ENCODE data around the gene POLN. TPM values are rescaled to one million over a fixed set of nuclear protein-coding genes. Genes with fewer than 3 reads are reported as not detected.

POLN gene
- total RNA-seq, 1 donor from 2014 or later, result 7.7 TPM

DNA sequence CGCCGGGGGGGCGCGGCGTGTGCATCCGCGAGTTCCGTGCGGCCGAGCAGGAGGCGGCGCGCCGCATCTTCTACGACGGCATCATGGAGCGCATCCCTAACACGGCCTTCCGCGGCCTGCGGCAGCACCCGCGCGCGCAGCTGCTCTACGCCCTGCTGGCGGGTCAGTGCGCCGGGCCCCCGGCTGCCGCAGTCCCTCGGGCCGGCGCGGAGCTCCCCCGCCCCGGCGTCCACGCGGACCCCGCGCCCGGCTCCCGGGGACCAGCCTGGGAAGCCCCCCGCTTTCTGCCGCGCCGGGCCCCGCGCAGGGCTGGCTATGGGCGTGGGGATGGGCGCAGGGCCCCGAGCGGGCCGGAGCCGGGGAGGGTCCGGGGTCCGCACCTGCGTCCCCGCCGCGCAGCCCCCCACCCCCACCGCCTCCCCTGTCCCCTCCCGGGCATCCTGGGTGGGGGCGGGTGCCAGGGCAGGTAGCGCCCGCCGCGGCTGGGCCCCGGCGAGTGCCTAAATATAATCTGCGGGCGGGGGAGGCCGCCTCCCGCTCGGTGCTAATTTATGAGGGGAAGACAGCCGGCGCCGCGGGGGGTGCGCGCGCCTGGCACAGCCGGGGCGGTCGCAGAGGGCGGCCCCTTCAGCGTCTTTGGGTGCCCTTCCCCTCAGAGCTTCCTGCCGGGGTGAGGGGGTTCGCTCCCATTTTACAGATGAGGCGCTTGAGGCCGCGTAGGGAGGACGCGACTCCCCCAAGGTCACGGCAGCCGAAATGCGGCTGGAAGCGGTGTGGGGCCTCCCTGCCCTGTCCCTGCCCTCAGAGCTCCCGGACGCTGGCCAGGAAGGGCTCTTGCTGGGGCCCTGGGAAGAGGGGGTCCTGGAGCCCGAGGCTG is 182.0 kb downstream of the POLN start:
- DNase-seq (ENCODE audit: low spot score), result no peak

DNA sequence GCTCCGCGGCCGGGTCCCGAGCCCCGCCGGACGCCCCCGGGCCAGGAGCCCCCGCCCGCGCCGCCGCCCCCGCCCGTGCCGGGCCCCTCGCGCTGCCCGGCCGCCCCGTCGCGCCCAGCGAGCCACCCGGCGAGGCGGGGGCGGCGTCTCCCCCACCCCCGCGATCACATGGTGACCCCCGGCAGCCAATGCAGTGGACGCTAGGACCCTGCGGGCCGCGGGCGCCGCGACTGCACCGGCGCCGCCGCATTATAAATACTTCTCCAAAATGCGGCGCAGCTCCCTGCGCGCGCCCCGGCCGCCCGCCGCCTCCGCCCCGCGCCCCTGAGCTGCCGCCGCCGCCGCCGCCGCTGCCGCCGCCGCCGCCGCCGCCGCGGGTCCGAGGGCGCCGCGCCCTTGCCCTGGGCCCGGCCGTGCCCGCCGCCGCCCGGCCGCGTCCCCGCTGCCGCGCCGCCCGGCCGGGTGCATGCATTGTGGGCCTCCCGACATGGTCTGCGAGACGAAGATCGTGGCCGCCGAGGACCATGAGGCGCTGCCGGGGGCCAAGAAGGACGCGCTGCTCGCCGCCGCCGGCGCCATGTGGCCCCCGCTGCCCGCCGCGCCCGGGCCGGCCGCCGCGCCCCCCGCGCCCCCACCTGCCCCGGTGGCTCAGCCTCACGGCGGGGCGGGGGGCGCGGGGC is 182.7 kb downstream of the POLN start, which contains the start of gene NAT8L:
TSS of gene NAT8L (plus strand) at position 282 of the 680 bp plus-strand sequence. CDS start at position 467, 185 bp downstream.
- no peak for DNase-seq (ENCODE audit: low spot score)

DNA sequence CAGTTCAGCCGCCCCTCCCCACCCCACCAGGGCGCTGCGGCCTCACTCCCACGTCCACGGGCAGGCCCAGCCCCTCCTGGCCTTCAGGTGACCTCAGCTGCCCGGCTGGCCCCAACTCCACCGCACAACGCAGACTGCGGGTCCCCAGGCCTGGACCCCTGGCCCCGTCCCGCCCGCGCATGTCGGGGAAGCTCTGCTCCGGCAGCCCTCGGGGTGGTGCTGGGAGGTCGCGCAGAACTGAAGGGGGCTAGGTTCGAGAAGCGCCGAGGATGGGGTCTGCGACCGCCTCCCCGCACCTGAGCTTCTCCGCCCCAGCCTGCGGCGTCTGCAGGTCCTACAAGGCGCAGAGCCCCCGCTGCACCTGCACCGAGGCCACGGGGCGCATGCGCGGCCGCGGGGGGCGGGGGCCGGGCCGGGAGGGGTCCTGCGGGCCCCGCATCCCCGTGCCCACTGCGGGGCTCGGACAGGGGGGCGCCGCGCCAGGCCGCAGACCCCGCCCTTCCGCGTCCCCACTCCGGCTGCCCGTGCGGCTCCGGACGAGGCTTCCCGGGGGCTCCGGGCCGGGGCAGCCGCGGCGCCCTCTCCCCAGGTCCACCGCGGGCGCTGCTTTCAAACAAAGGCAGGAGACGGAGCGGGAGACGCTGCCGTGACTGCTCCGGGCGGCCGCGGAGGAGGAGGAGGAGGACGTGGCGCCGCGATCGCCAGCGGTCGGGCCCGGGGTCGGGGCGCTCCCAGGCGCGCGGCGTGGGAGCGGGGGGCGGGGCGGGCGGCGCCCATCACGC is 183.5 kb downstream of the POLN start:
- DNase-seq (ENCODE audit: low spot score), result no peak

DNA sequence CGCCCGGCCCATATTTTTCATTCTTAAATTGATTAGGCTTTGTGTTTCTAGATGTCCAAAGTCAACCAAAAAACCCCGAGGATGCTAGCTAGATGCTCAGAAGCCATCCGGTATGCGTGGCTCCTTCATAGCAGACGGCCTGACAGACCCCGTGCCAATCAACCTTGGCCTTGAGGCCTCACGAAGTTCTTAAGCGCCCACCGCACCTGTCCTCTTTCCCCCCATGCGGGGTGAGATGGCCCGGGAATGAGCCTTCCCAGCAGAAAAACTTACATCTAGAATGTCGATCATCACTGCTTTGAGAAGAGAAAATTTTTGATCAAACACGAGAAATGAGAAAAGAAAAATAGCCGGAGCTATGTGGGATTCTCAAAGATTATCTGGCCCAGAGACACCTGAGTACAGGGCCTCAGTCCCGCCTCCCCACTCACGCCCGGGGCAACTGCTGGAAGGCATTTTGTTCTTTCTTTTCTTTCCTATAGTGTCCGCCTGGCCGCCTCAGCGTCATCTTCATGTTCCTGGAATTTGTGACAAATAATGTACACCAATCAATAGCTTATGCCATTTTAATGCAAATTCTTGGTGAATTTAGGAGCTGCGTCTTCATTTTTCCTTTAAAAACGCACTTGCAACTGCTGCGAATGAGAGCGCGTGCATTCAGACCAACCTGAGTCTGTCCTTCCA is 184.4 kb downstream of the POLN start:
- no peak for DNase-seq (ENCODE audit: low spot score)

DNA sequence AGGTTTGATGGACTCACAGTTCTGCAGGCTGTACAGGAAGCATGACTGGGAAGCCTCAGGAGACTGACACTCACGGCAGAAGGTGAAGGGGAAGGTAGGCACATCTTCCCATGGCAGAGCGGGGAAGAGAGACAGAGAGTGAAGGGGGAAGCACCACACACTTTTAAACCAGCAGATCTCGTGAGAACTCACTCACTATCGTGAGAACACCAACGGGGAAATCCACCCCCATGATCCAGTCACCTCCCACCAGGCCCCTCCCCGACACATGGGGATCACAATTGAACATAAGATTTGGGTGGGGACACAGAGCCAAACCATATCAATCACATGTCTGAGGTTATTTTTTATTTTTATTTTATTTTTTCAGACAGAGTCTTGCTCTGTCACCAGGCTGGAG is 187.7 kb downstream of the POLN start:
- DNase-seq (ENCODE audit: low spot score), result no peak

DNA sequence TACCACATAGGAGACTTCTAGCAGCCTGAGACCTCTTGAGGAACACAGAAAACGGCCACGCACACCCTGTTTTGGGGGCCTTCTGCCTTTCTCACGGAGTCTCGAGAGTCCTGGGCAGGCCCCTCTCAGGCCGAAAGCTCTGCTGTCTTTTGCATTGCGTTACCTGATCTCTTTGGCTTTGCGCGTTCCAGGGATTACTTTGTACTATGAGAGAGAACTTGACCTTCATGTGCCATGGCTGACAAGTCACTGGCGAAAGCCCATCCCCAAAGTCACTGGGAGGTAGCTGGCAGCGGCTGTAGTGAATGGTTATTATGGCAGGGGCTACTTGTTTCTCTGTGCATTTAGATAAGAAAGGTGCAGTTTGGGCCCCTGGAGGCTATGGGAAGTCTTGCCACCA is 190.8 kb downstream of the POLN start:
- DNase-seq (ENCODE audit: low spot score), result no peak

DNA sequence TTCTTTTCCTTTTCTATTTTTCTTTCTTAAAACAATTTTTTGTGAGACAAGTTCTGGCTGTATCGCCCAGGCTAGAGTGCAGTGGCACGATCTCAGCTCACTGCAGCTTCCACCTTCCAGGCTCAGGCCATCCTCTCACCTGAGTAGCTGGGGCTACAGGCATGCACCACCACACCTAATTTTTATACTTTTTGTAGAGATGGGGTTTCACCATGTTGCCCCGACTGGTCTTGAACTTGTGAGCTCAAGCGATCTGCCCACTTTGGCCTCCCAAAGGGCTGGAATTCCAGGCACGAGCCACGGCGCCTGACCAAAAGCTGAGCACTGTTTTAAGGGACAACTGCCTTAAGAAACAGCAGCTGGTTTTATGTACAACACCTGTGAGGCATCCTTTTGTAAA is 192.1 kb downstream of the POLN start:
- DNase-seq (ENCODE audit: low spot score), result no peak

DNA sequence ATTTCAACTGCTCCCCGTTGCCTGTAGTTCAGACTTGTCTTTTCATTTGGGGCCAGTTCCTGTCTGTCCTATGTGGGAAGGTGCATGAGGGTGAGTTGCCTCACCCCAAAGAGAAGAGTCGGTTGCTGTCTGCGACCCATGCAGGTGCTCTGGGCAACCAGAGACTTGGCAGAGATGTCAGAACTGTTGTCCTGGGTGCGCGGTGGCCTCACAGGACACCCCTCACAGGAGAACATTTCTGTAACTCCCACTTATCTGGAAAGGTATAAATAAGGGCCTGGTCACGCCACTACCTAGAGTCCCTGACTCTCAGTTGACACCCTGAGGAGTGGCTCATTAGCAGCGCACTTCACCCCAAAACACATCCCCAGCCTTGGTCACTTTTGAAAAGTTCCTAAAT is 192.5 kb downstream of the POLN start:
- no peak for DNase-seq (ENCODE audit: low spot score)

DNA sequence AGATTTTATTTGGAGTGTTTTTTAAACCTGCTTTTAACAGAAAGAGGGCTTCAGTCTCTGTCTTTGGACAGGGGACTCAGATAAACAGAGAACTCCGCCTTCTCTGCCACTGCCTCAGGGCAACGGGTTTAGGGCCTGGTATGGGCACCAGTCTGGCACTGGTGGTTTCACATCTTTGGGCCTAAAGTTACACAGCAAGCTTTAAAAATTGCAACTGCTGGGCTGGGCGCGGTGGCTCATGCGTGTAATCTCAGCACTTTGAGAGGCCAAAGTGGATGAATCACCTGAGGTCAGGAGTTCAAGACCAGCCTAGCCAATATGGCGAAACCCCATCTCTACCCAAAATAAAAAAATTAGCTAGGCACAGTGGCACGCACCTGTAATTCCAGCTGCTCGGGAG is 193.1 kb downstream of the POLN start:
- DNase-seq (ENCODE audit: low spot score), result no peak

DNA sequence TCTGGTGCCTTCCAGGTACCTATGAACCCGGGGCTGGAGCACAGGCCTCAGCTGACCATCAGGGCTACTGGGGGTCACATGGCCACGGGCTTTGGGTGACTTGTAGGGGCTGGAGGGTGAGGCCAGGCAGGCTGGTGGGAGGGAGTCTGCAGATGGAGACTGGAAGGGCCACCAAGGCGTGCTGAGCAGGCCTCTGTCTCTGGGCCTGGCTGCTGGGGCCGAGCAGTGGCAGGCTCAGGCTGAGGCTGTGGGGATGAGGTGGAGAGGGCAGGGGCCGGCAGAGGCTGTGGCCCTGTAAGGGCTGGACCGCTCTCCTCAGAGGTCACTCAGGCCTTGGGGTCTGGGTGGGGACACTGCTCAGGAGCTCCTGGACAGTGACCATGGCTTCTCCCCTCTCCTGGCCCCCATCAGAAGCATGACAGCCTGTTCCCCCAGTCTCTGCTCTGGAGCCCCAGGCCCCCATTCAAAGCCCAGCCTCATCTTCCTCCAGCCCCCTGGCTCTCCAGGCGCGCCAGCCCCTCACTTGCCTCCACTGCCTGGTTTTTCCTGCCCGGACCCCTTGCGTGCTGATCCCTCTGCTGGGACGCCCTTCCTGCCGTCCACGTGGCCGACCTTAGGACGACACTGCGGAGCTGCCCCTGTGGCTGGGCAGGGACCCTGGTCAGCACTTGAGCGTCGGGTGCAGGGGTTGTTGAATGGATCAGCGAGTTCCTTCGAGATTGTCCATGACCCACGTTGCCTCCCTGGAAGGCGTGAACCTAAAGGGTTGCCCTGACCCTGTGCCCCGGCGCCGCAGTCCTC is 193.9 kb downstream of the POLN start:
- DNase-seq (ENCODE audit: low spot score), result no peak

DNA sequence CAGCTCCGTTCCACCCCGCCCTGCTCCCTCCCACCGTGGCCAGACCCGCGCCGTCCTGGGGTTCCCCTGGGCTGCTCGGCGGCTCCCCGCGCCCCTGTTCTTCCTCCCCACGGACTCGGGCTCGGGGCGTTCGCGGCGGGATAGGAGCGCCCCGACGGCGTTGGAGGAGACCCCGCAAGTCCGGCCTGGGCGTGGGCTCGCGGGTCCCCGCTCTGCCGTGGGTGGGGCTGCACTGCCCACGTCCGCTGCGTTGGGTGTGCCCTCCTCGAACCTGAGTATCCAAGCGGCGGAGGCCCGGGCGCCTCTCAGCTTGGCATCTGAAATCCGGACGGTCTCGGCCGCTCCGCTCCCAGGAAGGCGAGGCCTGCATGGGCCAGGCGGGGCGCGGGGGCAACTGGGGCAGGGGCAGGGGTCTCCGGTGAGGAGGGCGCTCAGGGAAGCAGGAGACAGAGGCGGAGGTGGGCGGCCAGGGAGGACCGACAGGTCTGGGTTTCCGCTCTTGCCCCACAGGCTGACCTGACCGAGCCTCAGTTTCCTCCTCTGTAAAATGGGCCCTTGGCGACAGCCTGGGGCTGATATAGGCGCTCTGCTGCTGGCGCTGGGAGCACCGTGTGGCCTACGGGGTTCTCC is 194.8 kb downstream of the POLN start:
- no peak for DNase-seq (ENCODE audit: low spot score)

DNA sequence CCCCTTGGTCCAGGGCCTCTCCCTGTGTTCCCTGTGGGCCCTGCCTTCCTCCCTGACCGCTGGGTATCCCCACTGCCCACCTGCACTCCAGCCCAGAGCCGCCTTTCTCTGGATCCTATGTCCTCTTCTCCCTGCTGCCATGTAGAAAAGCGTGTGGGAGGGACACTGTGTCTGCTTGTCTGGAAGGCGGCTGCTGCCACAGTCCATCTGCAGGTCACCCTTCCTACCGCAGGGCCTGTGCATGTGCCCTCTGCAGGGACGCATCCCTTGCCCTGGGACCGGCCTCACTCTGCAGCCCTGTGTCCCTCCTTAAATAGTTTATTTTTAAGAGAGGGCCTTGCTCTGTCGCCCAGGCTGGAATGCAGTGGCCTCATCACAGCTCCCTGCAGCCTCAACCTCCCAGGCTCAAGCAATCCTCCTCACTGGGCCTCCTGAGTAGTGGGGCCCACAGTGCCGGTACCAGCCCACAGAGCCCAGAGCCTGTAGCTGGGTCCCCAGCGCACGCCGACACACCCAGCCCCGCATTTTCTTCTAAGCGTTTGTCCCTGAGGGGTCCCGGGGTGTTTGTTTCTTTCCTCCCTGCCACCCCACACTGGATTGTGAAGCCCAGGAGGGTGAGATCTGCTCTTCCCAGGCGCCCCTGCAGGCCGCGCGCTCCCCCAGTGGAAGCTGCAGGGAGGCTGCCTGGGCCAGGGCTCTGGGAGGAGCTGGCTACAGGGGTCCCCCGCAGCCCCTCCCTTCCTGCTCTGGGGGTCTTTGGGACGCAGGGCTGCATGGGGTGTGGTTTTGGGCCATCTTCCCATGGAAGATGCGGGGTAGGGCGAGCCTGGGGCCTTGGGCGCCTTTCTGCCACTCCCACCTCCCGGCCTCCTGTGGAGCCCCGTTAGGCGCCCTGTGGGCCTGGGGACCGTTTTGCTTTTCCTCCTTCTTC is 195.6 kb downstream of the POLN start:
- DNase-seq (ENCODE audit: low spot score), result no peak

DNA sequence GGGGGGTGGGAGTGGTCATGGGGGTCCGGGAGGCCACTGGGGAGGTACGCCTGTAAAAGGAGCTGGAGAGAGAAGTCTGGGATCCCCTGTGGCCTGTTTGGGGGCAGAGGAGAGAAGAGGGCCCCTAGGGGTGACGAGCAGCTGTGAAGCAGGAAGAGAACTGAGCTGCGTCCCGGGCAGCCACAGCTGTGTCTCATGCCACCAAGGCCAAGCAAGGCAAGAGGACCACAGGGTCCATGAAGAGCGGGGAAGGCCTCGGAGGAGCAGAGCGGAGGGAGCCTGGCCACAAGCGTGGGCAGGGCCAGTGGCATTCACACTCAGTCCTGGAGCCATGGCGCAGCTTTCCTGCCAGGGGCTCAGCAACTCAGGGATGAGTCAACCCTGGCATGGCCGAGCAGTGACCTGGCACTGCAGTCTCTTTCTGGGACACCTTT is 196.4 kb downstream of the POLN start:
- no peak for DNase-seq (ENCODE audit: low spot score)

DNA sequence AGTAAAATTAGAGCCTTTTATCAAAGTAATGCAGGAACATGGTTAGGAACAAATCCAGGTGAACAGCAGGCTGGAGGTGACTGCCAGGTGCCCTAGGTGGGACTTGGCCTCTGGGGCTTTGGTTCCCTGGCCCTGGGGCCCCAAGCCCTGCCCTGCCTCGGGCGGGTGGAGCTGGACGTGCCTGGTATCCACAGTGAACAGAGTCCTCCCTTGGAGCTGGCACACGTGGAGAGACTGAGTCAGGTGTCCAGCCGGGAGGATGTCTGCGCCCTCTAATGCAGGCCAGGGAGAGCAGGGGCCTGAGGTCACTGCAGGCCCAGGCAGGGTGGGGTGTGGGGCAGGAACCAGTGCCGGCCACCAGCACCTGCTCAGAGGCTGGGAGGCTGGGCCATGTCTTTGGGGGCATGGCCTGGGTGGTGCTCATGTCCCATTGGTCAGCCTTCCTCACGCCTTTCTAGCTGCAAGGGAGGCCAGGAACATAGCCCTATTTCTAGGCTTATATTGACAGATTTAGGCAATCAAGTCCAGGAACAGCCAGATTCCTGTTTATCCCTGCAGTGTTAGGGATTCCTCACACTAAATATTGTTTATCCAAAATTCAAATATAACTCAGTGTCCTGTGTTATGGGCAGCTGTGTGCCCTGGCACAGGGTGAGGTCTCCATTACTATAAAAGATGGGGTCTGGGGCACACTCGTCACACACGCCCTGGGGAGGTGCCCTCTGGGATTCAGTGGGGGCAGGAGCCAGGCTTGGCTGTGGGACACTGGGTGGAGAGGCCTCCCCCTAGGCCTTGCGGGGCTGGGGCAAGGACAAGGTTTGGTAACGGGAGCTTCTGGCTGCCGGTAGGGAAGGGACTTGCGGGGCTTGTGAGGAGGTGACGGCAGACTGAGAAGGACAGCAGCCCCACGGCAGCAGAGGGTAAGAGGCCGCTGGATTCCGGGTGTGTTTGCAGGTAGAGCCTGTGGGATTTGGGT is 197.1 kb downstream of the POLN start:
- no peak for DNase-seq (ENCODE audit: low spot score)

DNA sequence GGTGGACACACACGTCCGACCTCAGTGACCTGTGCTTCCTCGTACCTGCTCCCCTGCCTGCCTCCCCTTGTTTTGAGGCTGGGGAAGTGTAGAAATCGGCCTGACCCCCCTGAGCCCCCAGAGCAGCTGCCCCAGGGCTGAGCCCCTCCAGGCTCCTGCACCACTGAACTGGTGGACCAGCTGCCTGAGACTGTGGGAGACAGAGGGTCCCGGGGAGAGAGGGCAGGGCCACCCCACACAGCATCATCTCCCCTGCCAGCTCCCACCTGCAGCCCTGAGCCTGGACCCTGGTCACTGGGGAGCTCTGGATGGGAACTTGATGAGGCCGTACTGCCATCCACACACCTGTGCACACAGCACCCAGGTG is 197.8 kb downstream of the POLN start:
- DNase-seq (ENCODE audit: low spot score), result no peak

DNA sequence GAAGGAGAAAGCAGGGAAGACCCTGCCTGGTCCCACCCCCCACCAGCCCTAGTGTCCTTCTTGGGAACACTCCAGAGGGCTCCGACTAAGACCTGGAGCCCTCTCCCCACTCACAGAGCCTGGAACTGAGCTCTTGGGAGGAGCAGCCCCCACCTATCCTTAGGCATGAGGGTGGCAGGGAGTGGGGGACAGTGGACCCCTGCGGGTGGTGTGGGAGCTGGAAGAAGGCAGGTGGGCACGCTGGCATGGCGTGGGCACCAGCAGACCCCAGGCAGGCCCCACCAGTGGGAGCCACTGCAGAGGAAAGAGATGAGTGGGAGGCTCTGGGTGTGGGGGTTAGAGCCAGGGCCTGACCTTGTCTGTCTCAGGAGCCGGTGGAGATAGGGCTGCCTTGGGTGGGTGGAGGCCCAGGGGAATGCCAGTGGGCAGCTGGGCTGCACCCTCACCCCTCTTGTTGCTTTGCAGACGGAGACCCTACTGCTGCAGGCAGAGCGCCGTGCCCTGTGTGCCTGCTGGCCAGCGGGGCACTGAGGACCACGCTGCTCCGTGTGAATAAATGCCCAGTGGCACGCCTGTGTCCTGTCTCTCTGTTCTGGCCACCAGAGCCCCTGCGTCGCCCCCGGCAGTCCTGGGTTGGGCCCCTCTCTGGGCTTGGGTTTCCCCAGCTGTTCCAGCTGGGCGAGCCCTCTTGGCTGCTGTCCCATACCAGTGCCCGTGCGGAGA is 198.4 kb downstream of the POLN start:
- DNase-seq (ENCODE audit: low spot score), result no peak

DNA sequence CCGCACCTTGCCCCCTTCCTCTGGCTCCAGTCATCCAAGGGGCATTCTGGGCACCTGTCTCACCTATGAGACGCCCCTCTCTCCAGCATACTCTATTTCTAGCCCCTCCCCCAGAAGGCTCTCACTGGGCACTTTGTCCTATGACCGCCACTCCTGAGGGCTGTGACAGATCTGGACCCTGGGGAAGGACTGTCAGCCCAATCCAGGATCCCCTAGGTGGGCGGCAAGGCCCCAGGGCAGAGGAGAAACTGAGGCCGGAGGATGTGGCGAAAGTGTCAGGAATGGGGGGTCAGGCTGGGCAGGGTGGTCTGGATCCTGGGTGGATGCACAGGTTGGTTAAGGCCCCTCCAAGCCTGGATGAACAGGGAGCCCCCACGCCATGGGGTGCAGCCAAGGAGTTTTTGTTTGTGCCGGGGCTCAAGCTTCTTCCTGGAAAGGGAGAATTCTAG is 198.9 kb downstream of the POLN start:
- no peak for DNase-seq (ENCODE audit: low spot score)

Measured in mucosa of gallbladder (tissue), 1 donor.